D721Med (cell line): ENCODE results near the gene TMEM169.
"Not testable (repeated sequence)": the region's sequence is repeated elsewhere in the genome, so short reads cannot be mapped to it uniquely, and the experiment has no call there.

ENCODE experiments used
- DNase-seq: peaks from one replicate; pipeline ENCODE4 v3.0.0; 2011; ENCODE audit warnings: low spot score; ENCODE audit not compliant: insufficient read length
- FAIRE-seq: peaks from 2 replicates; lab custom pipeline; 2011; peaks lifted over from hg19 to GRCh38; lab: Jason Lieb, UNC
- CTCF ChIP-seq: IDR thresholded peaks from 2 replicates; pipeline ENCODE4 v1.5.1; 2012; ENCODE audit warnings: mild to moderate bottlenecking, control low read depth; ENCODE audit not compliant: insufficient read depth; ENCODE audit errors: missing control alignments

Gene TMEM169

GRCh38 chr2:216130346-216130971 lies 48.7 kb downstream of the TMEM169 start:
- TF ChIP-seq CTCF, result no peak
- FAIRE-seq (no peak), DNase-seq (no peak)

- no peak for FAIRE-seq
- no peak for TF ChIP-seq CTCF
- DNase-seq, result no peak
Measured at GRCh38 chr2:216131175-216131926, 49.6 kb downstream of the TMEM169 start.

GRCh38 chr2:216132585-216132984 lies 50.9 kb downstream of the TMEM169 start:
- DNase-seq (no peak), FAIRE-seq (no peak)
- no peak for TF ChIP-seq CTCF

- no peak for FAIRE-seq
- no peak for TF ChIP-seq CTCF
- no peak for DNase-seq
Measured at GRCh38 chr2:216133397-216133796, 51.7 kb downstream of the TMEM169 start.

- no peak for FAIRE-seq
- TF ChIP-seq CTCF, result no peak
- DNase-seq, result no peak
Measured at GRCh38 chr2:216134958-216135541, 53.3 kb downstream of the TMEM169 start.

- no peak for FAIRE-seq
- DNase-seq, result no peak
- peak; percentile 11 for TF ChIP-seq CTCF
Measured at GRCh38 chr2:216139884-216140283, 58.2 kb downstream of the TMEM169 start.

- not testable (repeated sequence) for FAIRE-seq, DNase-seq
Measured at GRCh38 chr2:216141516-216141915, 59.8 kb downstream of the TMEM169 start.
